Measurements from ENCODE around the gene TRPM3.

Gene TRPM3

DNA sequence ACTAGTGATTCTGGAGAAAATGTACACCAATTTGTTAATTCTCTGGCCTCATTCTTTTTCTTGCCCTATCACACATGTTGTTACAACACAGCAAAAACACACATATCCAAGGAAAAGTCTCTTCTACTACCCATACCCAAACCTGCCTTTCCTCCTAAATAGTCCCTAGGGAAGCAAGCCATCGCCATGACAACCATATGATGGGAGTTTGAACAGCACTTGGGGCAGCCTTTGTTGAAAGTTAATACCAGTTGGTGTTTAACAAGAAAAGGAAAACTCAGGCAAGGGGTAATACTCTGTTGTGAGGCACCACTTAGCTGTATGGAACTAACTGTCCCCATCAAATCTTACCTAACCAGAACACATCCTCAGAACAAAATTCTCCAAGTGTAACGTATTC, 1.7 kb downstream of the TRPM3 start:
- no peak overlapping the region for H3K4me2 ChIP-seq (ENCODE audit: low read length)

GRCh38 chr9:71118324-71118723, 3.1 kb downstream of the TRPM3 start:
- H3K9me3 ChIP-seq (ENCODE audit: insufficient read depth, low read length), result no peaks in the 10 kb centered on the region
- no peaks in the 10 kb centered on the region for H3K4me1 ChIP-seq (ENCODE audit: low read length)
- H3K4me3 ChIP-seq (ENCODE audit: low read length), result no peak overlapping the region
- H3K27me3 ChIP-seq (ENCODE audit: low read depth, low read length), result no peaks in the 10 kb centered on the region
- H3K4me2 ChIP-seq (ENCODE audit: low read length), result no peak overlapping the region
- no peaks in the 10 kb centered on the region for H3K36me3 ChIP-seq (replicated peaks; ENCODE audit: low read depth, low read length)
- no peaks in the 10 kb centered on the region for H3K79me2 ChIP-seq (ENCODE audit: low read length)
- H4K20me1 ChIP-seq (ENCODE audit: insufficient read depth, low read length), result no peaks in the 10 kb centered on the region
- H3K9ac ChIP-seq (ENCODE audit: low read length), result no peak overlapping the region
- no peak overlapping the region for H2AFZ ChIP-seq (ENCODE audit: low read depth, low read length)
- TF ChIP-seq EZH2phosphoT487 (IDR thresholded peaks at IDR 0.05; ENCODE audit: low read depth), result no peak
- TF ChIP-seq CTCF (IDR thresholded peaks at IDR 0.05; ENCODE audit: low read depth, low read length), result no peak
- no peak overlapping the region for H3K27ac ChIP-seq (ENCODE audit: low read length)

More for the DNA sequence above, 1.7 kb downstream of the TRPM3 start:
- no peaks in the 10 kb centered on the region for H3K27me3 ChIP-seq (ENCODE audit: low read depth, low read length)
- no peaks in the 10 kb centered on the region for H3K4me1 ChIP-seq (ENCODE audit: low read length)
- no peak overlapping the region for H3K27ac ChIP-seq (ENCODE audit: low read length)
- H3K9me3 ChIP-seq (ENCODE audit: insufficient read depth, low read length), result no peaks in the 10 kb centered on the region
- no peak overlapping the region for H2AFZ ChIP-seq (ENCODE audit: low read depth, low read length)
- TF ChIP-seq CTCF (IDR thresholded peaks at IDR 0.05; ENCODE audit: low read depth, low read length) (no peak), EZH2phosphoT487 (IDR thresholded peaks at IDR 0.05; ENCODE audit: low read depth) (no peak)
- H3K4me3 ChIP-seq (ENCODE audit: low read length), result no peak overlapping the region
- no peak overlapping the region for H3K9ac ChIP-seq (ENCODE audit: low read length)
- no peaks in the 10 kb centered on the region for H3K36me3 ChIP-seq (replicated peaks; ENCODE audit: low read depth, low read length)
- no peaks in the 10 kb centered on the region for H3K79me2 ChIP-seq (ENCODE audit: low read length)
- H4K20me1 ChIP-seq (ENCODE audit: insufficient read depth, low read length), result no peaks in the 10 kb centered on the region

DNA sequence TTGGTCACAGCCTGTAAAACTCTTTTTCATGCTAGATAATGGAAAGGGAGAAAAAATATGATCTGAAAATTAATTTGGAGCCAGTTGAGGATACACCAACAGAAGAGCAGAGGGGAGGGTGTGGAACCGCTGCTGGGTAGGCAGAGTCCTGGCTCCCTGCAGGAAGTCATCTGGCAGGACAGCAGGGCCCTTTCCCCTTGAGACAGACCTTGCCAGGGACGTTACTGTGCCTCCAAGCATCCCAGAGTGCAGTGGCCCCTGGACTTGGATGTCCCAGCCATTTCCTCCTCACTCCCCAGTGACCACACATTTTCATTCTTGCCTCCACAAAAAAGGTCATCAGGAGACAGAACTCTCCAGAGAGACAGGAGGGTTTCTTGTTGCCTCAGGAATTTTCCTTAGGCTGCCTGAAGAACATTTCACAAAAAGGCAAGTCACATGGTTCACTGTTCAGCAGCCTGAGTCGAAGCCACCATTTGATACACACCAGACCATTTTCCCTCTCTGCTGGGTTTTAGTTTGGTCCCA, 5.9 kb downstream of the TRPM3 start:
- Histone ChIP-seq H3K4me2 (ENCODE audit: low read length) (no peak overlapping the region), H3K27ac (ENCODE audit: low read length) (no peak overlapping the region), H3K79me2 (ENCODE audit: low read length) (no peaks in the 10 kb centered on the region), H3K36me3 (replicated peaks; ENCODE audit: low read depth, low read length) (no peaks in the 10 kb centered on the region), H3K9ac (ENCODE audit: low read length) (no peak overlapping the region), H3K4me1 (ENCODE audit: low read length) (no peaks in the 10 kb centered on the region), H3K27me3 (ENCODE audit: low read depth, low read length) (no peaks in the 10 kb centered on the region), H3K9me3 (ENCODE audit: insufficient read depth, low read length) (no peaks in the 10 kb centered on the region), H4K20me1 (ENCODE audit: insufficient read depth, low read length) (no peaks in the 10 kb centered on the region), H2AFZ (ENCODE audit: low read depth, low read length) (no peak overlapping the region), H3K4me3 (ENCODE audit: low read length) (no peak overlapping the region)
- TF ChIP-seq EZH2phosphoT487 (IDR thresholded peaks at IDR 0.05; ENCODE audit: low read depth), result no peak
- TF ChIP-seq CTCF (IDR thresholded peaks at IDR 0.05; ENCODE audit: low read depth, low read length), result no peak

GRCh38 chr9:71112866-71113265, 8.6 kb downstream of the TRPM3 start:
- Histone ChIP-seq H3K9me3 (ENCODE audit: insufficient read depth, low read length) (no peaks in the 10 kb centered on the region), H3K27me3 (ENCODE audit: low read depth, low read length) (no peaks in the 10 kb centered on the region), H3K79me2 (ENCODE audit: low read length) (no peaks in the 10 kb centered on the region), H2AFZ (ENCODE audit: low read depth, low read length) (no peak overlapping the region), H3K4me2 (ENCODE audit: low read length) (no peak overlapping the region), H3K4me1 (ENCODE audit: low read length) (no peaks in the 10 kb centered on the region), H3K27ac (ENCODE audit: low read length) (no peak overlapping the region), H3K36me3 (replicated peaks; ENCODE audit: low read depth, low read length) (no peaks in the 10 kb centered on the region), H4K20me1 (ENCODE audit: insufficient read depth, low read length) (no peaks in the 10 kb centered on the region), H3K4me3 (ENCODE audit: low read length) (no peak overlapping the region), H3K9ac (ENCODE audit: low read length) (no peak overlapping the region)
- no peak for TF ChIP-seq EZH2phosphoT487 (IDR thresholded peaks at IDR 0.05; ENCODE audit: low read depth)
- TF ChIP-seq CTCF (IDR thresholded peaks at IDR 0.05; ENCODE audit: low read depth, low read length), result no peak

Data from OCI-LY3 (cell line).